ENCODE measurements around the gene MTURN. TPM values are rescaled to one million over a fixed set of nuclear protein-coding genes. Genes with fewer than 3 reads are reported as not detected.

Gene MTURN
- polyA plus RNA-seq (70.3 and 75.5 TPM in 2 replicates), polyA minus RNA-seq (211 and 242 TPM in 2 replicates)

- Histone ChIP-seq H3K9ac (ENCODE audit: low read length) (peak within 1 kb of the TSS; percentile 93), H3K27ac (ENCODE audit: low read length) (peak within 1 kb of the TSS; percentile 78), H3K9me2 (ENCODE audit: insufficient read depth, low read length) (no peaks in the 10 kb centered on the region), H2AFZ (ENCODE audit: low read depth, low read length) (peak within 1 kb of the TSS; percentile 36), H4K20me1 (ENCODE audit: insufficient read depth) (no peaks in the 10 kb centered on the region), H3F3A (ENCODE audit: insufficient read depth, low read length, poor library complexity, severe bottlenecking) (no peaks in the 10 kb centered on the region), H3K9me3 (ENCODE audit: low read length) (no peaks in the 10 kb centered on the region), H3K4me2 (ENCODE audit: low read length) (peak within 1 kb of the TSS; percentile 71), H3K27me3 (ENCODE audit: insufficient read depth, low read depth, low read length) (no peaks in the 10 kb centered on the region), H3K36me3 (ENCODE audit: insufficient read depth, low read length) (no peaks in the 10 kb centered on the region), H3K4me3 (ENCODE audit: low read length) (peak within 1 kb of the TSS; percentile 99), H3K79me2 (replicated peaks; ENCODE audit: insufficient read depth, low read length) (peaks cover 24% of the 10 kb centered on the region)
- TF ChIP-seq, protein P1, sequence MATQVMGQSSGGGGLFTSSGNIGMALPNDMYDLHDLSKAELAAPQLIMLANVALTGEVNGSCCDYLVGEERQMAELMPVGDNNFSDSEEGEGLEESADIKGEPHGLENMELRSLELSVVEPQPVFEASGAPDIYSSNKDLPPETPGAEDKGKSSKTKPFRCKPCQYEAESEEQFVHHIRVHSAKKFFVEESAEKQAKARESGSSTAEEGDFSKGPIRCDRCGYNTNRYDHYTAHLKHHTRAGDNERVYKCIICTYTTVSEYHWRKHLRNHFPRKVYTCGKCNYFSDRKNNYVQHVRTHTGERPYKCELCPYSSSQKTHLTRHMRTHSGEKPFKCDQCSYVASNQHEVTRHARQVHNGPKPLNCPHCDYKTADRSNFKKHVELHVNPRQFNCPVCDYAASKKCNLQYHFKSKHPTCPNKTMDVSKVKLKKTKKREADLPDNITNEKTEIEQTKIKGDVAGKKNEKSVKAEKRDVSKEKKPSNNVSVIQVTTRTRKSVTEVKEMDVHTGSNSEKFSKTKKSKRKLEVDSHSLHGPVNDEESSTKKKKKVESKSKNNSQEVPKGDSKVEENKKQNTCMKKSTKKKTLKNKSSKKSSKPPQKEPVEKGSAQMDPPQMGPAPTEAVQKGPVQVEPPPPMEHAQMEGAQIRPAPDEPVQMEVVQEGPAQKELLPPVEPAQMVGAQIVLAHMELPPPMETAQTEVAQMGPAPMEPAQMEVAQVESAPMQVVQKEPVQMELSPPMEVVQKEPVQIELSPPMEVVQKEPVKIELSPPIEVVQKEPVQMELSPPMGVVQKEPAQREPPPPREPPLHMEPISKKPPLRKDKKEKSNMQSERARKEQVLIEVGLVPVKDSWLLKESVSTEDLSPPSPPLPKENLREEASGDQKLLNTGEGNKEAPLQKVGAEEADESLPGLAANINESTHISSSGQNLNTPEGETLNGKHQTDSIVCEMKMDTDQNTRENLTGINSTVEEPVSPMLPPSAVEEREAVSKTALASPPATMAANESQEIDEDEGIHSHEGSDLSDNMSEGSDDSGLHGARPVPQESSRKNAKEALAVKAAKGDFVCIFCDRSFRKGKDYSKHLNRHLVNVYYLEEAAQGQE (IDR thresholded peaks at IDR 0.05; ENCODE audit: borderline replicate concordance), result no peak
- TF ChIP-seq SMC3 (conservative IDR thresholded peaks at IDR 0.05; ENCODE audit: poor library complexity) (no peak), EP300 (conservative IDR thresholded peaks at IDR 0.05; ENCODE audit: poor library complexity, severe bottlenecking) (no peak), MXI1 (conservative IDR thresholded peaks at IDR 0.05; ENCODE audit: poor library complexity, severe bottlenecking) (peak; percentile 46), POLR2AphosphoS5 (IDR thresholded peaks at IDR 0.05) (peak; percentile 66), RAD21 (conservative IDR thresholded peaks at IDR 0.05) (no peak), EZH2 (IDR thresholded peaks at IDR 0.05; ENCODE audit: borderline replicate concordance, insufficient read depth, low read length, poor library complexity, severe bottlenecking) (no peak), TAF1 (IDR thresholded peaks at IDR 0.05; ENCODE audit: low read depth) (no peak)
- TF ChIP-seq, protein P2, sequence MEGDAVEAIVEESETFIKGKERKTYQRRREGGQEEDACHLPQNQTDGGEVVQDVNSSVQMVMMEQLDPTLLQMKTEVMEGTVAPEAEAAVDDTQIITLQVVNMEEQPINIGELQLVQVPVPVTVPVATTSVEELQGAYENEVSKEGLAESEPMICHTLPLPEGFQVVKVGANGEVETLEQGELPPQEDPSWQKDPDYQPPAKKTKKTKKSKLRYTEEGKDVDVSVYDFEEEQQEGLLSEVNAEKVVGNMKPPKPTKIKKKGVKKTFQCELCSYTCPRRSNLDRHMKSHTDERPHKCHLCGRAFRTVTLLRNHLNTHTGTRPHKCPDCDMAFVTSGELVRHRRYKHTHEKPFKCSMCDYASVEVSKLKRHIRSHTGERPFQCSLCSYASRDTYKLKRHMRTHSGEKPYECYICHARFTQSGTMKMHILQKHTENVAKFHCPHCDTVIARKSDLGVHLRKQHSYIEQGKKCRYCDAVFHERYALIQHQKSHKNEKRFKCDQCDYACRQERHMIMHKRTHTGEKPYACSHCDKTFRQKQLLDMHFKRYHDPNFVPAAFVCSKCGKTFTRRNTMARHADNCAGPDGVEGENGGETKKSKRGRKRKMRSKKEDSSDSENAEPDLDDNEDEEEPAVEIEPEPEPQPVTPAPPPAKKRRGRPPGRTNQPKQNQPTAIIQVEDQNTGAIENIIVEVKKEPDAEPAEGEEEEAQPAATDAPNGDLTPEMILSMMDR (IDR thresholded peaks at IDR 0.05; ENCODE audit: poor library complexity, severe bottlenecking), result peak; percentile 9
Observed at GRCh38 chr7:30134611-30135300, at the start of gene MTURN. Gene MTURN (plus strand): TSS chr7:30134986. CDS start chr7:30135137, 151 bp downstream.

DNA sequence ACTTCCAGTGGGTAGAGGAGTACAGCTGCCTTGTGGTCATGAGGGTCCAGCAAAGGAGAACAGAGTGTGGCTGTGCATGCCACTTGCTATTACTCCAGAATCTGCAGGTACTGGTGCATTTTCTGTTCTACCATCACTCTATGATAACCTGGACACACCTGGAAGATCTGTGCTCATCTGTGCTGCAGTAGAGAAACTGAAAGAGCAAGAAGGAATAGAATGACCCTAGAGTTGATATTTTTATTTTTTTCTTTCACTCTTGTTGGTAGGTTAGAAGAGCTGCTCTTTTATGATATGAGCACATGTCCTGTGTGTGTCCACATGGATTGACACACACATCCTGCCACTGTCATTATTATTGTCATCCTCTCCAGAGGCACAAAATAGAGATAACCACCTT, 48.3 kb upstream of the MTURN start:
- Histone ChIP-seq H4K20me1 (ENCODE audit: insufficient read depth) (no peaks in the 10 kb centered on the region), H3K9me2 (ENCODE audit: insufficient read depth, low read length) (no peaks in the 10 kb centered on the region), H3K4me2 (ENCODE audit: low read length) (no peak overlapping the region), H3K9me3 (ENCODE audit: low read length) (no peaks in the 10 kb centered on the region), H3K36me3 (ENCODE audit: insufficient read depth, low read length) (no peaks in the 10 kb centered on the region), H3F3A (ENCODE audit: insufficient read depth, low read length, poor library complexity, severe bottlenecking) (no peaks in the 10 kb centered on the region), H2AFZ (ENCODE audit: low read depth, low read length) (no peak overlapping the region), H3K27me3 (ENCODE audit: insufficient read depth, low read depth, low read length) (no peaks in the 10 kb centered on the region), H3K4me3 (ENCODE audit: low read length) (no peak overlapping the region), H3K9ac (ENCODE audit: low read length) (no peak overlapping the region), H3K27ac (ENCODE audit: low read length) (no peak overlapping the region), H3K79me2 (replicated peaks; ENCODE audit: insufficient read depth, low read length) (no peaks in the 10 kb centered on the region)
- TF ChIP-seq RAD21 (conservative IDR thresholded peaks at IDR 0.05), result no peak
- TF ChIP-seq EZH2 (IDR thresholded peaks at IDR 0.05; ENCODE audit: borderline replicate concordance, insufficient read depth, low read length, poor library complexity, severe bottlenecking), result no peak
- TF ChIP-seq, protein P1 (IDR thresholded peaks at IDR 0.05; ENCODE audit: borderline replicate concordance), result no peak
- TF ChIP-seq POLR2AphosphoS5 (IDR thresholded peaks at IDR 0.05), result no peak
- TF ChIP-seq MXI1 (conservative IDR thresholded peaks at IDR 0.05; ENCODE audit: poor library complexity, severe bottlenecking), result no peak
- TF ChIP-seq, protein P2 (IDR thresholded peaks at IDR 0.05; ENCODE audit: poor library complexity, severe bottlenecking), result no peak
- TF ChIP-seq TAF1 (IDR thresholded peaks at IDR 0.05; ENCODE audit: low read depth), result no peak
- TF ChIP-seq SMC3 (conservative IDR thresholded peaks at IDR 0.05; ENCODE audit: poor library complexity), result no peak
- TF ChIP-seq EP300 (conservative IDR thresholded peaks at IDR 0.05; ENCODE audit: poor library complexity, severe bottlenecking), result no peak
